ENCODE data around the gene C16orf78.

Gene C16orf78

GRCh38 chr16:49419006-49419405, 45.4 kb downstream of the C16orf78 start:
- TF ChIP-seq CTCF (IDR thresholded peaks at IDR 0.05; ENCODE audit: low read depth, low read length), result no peak
- no peak overlapping the region for H3K4me3 ChIP-seq (ENCODE audit: low read depth, low read length)
- DNase-seq (ENCODE audit: low read depth, low spot score), result no peak
- in situ Hi-C loops (cut with HindIII; ENCODE audit: low sequenced_read_pairs), result no loop called here

- no peak overlapping the region for H3K4me3 ChIP-seq (ENCODE audit: low read depth, low read length)
- DNase-seq (ENCODE audit: low read depth, low spot score), result no peak
- no peak for TF ChIP-seq CTCF (IDR thresholded peaks at IDR 0.05; ENCODE audit: low read depth, low read length)
- in situ Hi-C loops (cut with HindIII; ENCODE audit: low sequenced_read_pairs), result no loop called here
These were observed 46.3 kb downstream of the C16orf78 start for GRCh38 chr16:49419862-49420261.

GRCh38 chr16:49422896-49423295, 49.3 kb downstream of the C16orf78 start:
- in situ Hi-C loops (cut with HindIII; ENCODE audit: low sequenced_read_pairs), result no loop called here
- TF ChIP-seq CTCF (IDR thresholded peaks at IDR 0.05; ENCODE audit: low read depth, low read length), result no peak
- no peak overlapping the region for H3K4me3 ChIP-seq (ENCODE audit: low read depth, low read length)
- DNase-seq (ENCODE audit: low read depth, low spot score), result no peak

- in situ Hi-C loops (cut with HindIII; ENCODE audit: low sequenced_read_pairs), result no loop called here
- no peak for DNase-seq (ENCODE audit: low read depth, low spot score)
- no peak overlapping the region for H3K4me3 ChIP-seq (ENCODE audit: low read depth, low read length)
- TF ChIP-seq CTCF (IDR thresholded peaks at IDR 0.05; ENCODE audit: low read depth, low read length), result no peak
These were observed 51.4 kb downstream of the C16orf78 start for GRCh38 chr16:49424961-49425360.

GRCh38 chr16:49427771-49428170, 54.2 kb downstream of the C16orf78 start:
- no peak for TF ChIP-seq CTCF (IDR thresholded peaks at IDR 0.05; ENCODE audit: low read depth, low read length)
- H3K4me3 ChIP-seq (ENCODE audit: low read depth, low read length), result no peak overlapping the region
- in situ Hi-C loops (cut with HindIII; ENCODE audit: low sequenced_read_pairs), result no loop called here
- no peak for DNase-seq (ENCODE audit: low read depth, low spot score)

GRCh38 chr16:49428808-49429207, 55.2 kb downstream of the C16orf78 start:
- DNase-seq (ENCODE audit: low read depth, low spot score), result no peak
- no peak overlapping the region for H3K4me3 ChIP-seq (ENCODE audit: low read depth, low read length)
- TF ChIP-seq CTCF (IDR thresholded peaks at IDR 0.05; ENCODE audit: low read depth, low read length), result no peak
- in situ Hi-C loops (cut with HindIII; ENCODE audit: low sequenced_read_pairs), result no loop called here

GRCh38 chr16:49431040-49431439, 57.4 kb downstream of the C16orf78 start:
- in situ Hi-C loops (cut with HindIII; ENCODE audit: low sequenced_read_pairs), result no loop called here
- DNase-seq (ENCODE audit: low read depth, low spot score), result no peak
- TF ChIP-seq CTCF (IDR thresholded peaks at IDR 0.05; ENCODE audit: low read depth, low read length), result no peak
- no peak overlapping the region for H3K4me3 ChIP-seq (ENCODE audit: low read depth, low read length)

Measured in astrocyte of the spinal cord (primary cell).